ENCODE data around the gene ANXA11.

The ANXA11 gene

DNA sequence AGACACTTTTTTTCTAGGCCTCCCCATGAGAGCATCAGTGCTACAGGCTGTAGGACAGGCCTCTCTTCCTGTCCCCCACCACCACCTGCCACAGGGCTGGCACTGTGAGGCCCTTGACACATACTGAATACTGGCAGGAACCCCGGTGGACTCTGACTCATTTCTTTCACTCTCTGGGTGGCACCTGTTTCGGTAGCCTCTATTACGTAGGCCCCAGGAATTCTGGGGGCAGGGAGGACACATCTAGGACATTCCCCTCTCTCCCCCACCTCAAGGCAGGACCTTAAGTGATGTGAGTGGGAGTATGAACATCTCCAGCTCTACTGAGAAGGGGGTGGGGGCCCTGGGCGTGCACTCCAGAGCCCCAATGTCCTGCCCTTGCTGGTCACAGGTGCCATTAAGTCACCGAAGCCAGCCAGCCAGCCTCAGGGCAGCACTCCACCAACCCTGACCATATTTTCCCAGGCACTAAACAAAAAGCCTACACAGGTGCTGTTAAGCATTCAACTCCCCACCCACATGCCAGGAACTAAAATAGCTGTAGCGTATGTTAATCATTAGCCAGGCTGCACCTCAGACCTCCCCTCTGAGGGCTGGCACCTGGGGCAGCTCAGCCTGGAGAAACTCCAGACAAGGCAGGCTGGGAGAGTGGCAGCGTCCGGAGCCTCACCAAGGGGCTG is 8.9 kb downstream of the ANXA11 start:
- FAIRE-seq (peak; percentile 50), DNase-seq (ENCODE audit: insufficient read length, low spot score) (no peak)
- TF ChIP-seq POLR2AphosphoS5 (IDR thresholded peaks at IDR 0.05; ENCODE audit: low read depth, low read length) (no peak), POLR2A (IDR thresholded peaks at IDR 0.05; ENCODE audit: low read depth, low read length) (no peak), PAX5 (IDR thresholded peaks at IDR 0.05; ENCODE audit: insufficient read depth, low read length, severe bottlenecking) (no peak), SPI1 (IDR thresholded peaks at IDR 0.05; ENCODE audit: low read depth, low read length) (no peak), TAF1 (IDR thresholded peaks at IDR 0.05; ENCODE audit: low read depth, low read length) (no peak), POU2F2 (IDR thresholded peaks at IDR 0.05; ENCODE audit: low read depth, low read length) (no peak)

DNA sequence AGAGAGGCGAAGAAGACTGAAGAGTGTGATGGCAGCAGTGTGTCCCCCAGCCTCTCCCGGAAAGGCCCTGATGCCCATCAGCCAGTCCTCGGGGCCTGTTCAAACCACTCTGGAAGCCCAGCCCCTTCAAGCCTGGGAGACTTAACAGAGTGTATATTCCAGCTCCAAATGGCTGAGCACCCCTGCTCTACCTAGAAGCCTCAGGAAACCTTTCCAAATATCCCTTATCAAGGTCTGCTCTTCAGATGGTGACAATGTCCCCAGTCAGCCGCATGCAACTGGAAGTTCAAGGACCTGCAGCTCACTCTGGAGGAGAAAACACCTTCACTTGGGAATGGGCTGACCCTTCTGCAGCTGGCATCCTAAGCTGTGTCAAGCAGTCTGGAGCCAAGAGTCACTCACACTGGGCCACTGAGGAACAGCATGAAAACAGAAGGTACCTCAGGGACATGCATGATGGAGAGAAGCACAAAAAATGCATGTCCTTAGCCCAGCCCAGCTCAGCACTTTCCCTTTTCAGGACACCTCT is 10.2 kb downstream of the ANXA11 start:
- no peak for DNase-seq (ENCODE audit: insufficient read length, low spot score)
- no peak for TF ChIP-seq SPI1 (IDR thresholded peaks at IDR 0.05; ENCODE audit: low read depth, low read length)
- no peak for TF ChIP-seq PAX5 (IDR thresholded peaks at IDR 0.05; ENCODE audit: insufficient read depth, low read length, severe bottlenecking)
- no peak for TF ChIP-seq TAF1 (IDR thresholded peaks at IDR 0.05; ENCODE audit: low read depth, low read length)
- TF ChIP-seq POLR2AphosphoS5 (IDR thresholded peaks at IDR 0.05; ENCODE audit: low read depth, low read length), result no peak
- TF ChIP-seq POLR2A (IDR thresholded peaks at IDR 0.05; ENCODE audit: low read depth, low read length), result no peak
- no peak for TF ChIP-seq POU2F2 (IDR thresholded peaks at IDR 0.05; ENCODE audit: low read depth, low read length)
- no peak for FAIRE-seq

DNA sequence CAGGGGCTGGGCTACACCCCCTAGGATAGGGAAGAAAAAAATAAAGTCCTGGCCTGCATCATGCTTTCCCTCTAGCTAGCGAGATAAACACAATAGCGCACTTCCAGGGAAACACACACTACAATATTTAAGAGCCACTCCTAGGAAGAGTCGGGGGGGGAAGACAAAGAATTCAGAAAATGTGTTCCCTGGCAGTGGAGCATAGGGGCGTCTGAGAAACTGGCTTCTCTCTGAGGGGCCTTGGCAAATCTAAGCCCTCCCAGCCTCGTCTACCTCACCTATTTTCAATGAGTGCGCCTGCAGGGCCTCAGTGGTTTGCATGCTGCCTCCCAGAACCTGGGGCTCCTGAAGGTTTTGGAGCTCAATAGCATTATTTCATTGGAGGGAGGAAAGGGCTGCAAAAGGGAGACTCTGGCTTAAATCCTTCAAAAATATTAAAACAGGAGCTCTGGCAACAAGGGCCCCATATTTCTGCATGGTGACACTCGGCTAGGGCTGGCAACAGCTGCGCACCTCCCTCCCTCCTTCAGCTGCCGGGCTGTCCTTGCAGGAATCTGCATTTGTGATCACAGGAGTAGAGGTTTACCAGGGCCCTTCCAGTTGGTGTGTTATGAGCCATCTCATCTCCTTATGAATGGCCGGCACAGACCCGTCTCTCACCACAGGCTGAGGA is 10.8 kb downstream of the ANXA11 start:
- DNase-seq (ENCODE audit: insufficient read length, low spot score) (no peak), FAIRE-seq (no peak)
- TF ChIP-seq PAX5 (IDR thresholded peaks at IDR 0.05; ENCODE audit: insufficient read depth, low read length, severe bottlenecking) (no peak), TAF1 (IDR thresholded peaks at IDR 0.05; ENCODE audit: low read depth, low read length) (no peak), POLR2A (IDR thresholded peaks at IDR 0.05; ENCODE audit: low read depth, low read length) (no peak), POU2F2 (IDR thresholded peaks at IDR 0.05; ENCODE audit: low read depth, low read length) (no peak), SPI1 (IDR thresholded peaks at IDR 0.05; ENCODE audit: low read depth, low read length) (no peak), POLR2AphosphoS5 (IDR thresholded peaks at IDR 0.05; ENCODE audit: low read depth, low read length) (no peak)

DNA sequence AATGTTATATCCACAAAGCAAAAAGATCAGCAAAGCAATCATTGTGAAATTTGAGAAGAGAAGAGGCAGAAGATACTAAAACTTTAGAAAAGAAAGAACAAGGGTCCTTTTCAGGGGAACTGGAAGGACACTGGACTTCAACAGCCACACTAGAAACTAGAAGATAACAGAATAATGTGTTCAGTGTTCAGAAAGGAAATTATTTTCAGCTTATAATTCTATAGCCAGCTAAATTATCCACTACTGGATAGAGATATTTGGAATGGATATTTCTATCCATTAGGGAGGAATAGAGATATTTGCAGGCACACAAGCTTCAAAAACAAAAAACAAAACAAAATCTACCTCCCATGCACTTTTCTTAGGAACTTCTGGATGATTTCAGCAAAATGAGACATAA is 12.8 kb downstream of the ANXA11 start:
- TF ChIP-seq POLR2AphosphoS5 (IDR thresholded peaks at IDR 0.05; ENCODE audit: low read depth, low read length), result no peak
- TF ChIP-seq TAF1 (IDR thresholded peaks at IDR 0.05; ENCODE audit: low read depth, low read length), result no peak
- no peak for TF ChIP-seq POLR2A (IDR thresholded peaks at IDR 0.05; ENCODE audit: low read depth, low read length)
- TF ChIP-seq POU2F2 (IDR thresholded peaks at IDR 0.05; ENCODE audit: low read depth, low read length), result no peak
- no peak for TF ChIP-seq PAX5 (IDR thresholded peaks at IDR 0.05; ENCODE audit: insufficient read depth, low read length, severe bottlenecking)
- no peak for TF ChIP-seq SPI1 (IDR thresholded peaks at IDR 0.05; ENCODE audit: low read depth, low read length)
- no peak for DNase-seq (ENCODE audit: insufficient read length, low spot score)
- FAIRE-seq, result no peak

DNA sequence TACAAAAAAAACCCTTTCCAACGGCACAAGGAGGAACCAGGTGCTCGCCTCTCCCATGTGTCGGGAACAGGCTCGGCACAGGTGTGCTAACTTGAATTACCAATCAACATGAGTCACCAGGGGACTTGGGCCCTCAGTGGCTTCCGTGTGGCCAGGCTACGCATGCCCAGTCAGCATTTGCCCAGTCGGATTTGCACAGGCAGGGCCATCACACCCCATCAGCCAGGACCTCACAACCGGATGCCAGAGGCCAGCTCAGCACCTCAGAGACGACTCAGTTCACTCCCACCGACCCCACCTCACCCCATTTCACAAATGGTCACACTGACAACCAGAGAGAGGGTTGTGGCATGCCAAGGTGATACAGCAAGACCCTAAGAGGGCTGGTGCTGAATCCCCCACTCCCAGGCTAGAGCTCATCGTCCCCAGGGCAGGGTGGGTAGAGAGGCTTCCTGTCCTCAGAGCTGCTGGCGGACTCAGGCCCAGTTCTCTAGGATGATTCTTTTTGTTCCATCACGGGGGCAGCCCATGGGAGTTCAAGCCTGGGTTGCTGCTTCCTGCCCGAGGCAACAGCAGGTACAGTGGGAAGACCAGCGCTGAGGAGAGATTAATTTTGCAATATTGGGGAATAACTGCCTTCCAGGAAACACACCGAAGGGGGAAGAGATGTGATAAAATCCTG is 13.6 kb downstream of the ANXA11 start:
- TF ChIP-seq POLR2A (IDR thresholded peaks at IDR 0.05; ENCODE audit: low read depth, low read length) (no peak), POU2F2 (IDR thresholded peaks at IDR 0.05; ENCODE audit: low read depth, low read length) (no peak), POLR2AphosphoS5 (IDR thresholded peaks at IDR 0.05; ENCODE audit: low read depth, low read length) (no peak), TAF1 (IDR thresholded peaks at IDR 0.05; ENCODE audit: low read depth, low read length) (no peak), PAX5 (IDR thresholded peaks at IDR 0.05; ENCODE audit: insufficient read depth, low read length, severe bottlenecking) (no peak), SPI1 (IDR thresholded peaks at IDR 0.05; ENCODE audit: low read depth, low read length) (no peak)
- no peak for DNase-seq (ENCODE audit: insufficient read length, low spot score)
- no peak for FAIRE-seq

DNA sequence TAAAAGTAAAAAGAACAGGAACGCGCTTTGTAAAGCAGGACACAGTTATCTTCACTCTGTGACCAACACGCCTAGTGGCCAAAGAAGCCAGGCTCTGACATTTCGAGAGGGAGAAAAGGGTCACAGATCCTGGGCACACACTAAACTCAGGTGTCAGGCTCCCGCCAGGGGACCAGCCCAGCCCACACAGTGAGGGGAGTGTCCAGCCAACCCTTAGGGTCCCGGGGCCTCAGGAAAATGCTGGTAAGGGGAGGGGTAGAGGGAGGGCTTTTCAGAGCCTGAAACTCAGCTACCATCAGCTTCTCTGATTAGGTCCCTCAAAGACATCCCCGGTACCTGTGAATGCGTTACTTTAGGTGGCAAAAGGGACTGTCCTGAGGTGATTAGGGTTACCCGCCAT is 16.6 kb downstream of the ANXA11 start:
- DNase-seq (ENCODE audit: insufficient read length, low spot score), result no peak
- TF ChIP-seq POLR2AphosphoS5 (IDR thresholded peaks at IDR 0.05; ENCODE audit: low read depth, low read length), result no peak
- no peak for TF ChIP-seq POLR2A (IDR thresholded peaks at IDR 0.05; ENCODE audit: low read depth, low read length)
- no peak for TF ChIP-seq SPI1 (IDR thresholded peaks at IDR 0.05; ENCODE audit: low read depth, low read length)
- no peak for TF ChIP-seq PAX5 (IDR thresholded peaks at IDR 0.05; ENCODE audit: insufficient read depth, low read length, severe bottlenecking)
- TF ChIP-seq POU2F2 (IDR thresholded peaks at IDR 0.05; ENCODE audit: low read depth, low read length), result no peak
- no peak for TF ChIP-seq TAF1 (IDR thresholded peaks at IDR 0.05; ENCODE audit: low read depth, low read length)
- FAIRE-seq, result no peak

DNA sequence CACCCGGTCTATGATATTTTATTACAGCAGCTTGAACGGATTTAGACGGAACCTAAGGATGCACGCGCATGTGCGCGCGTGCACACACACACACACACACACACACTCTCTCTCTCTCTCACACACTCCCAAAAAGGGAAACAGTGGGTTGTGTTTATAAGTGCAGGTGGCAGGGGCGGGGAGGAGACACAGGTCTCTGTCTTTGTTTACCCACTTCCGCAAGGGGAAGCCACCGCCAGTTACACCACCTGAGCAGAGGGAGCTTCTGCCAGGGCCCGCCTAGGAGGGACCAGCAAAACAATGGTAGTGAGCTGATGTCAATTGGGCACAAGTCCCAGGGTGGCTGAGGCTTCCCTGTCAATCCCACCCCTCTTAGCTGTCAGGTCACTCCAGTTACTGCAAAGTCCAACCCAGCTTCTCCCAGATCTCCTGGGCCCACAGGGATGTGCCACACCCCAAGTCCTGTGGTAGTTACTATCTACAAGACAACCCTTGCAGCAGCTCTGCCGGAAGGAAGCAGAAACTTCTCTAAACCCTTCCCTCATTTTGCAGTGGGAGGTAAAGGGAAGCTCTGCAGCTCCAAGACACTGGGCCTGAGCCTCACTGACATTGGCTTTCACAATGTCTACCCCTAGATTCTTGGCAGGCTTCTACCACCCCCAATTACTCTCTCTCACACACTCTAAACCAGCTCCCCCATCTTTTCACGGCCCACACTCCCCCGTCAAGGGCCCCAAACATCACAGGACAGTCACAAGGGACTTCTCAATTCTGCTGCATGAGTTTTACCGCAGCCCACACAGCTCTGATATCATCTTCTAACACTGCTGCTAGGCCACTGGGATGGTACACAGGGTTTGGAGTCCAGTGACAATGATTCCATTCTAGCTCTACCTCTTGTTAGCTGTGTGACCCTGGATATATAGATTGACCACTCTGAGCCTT is 17.6 kb downstream of the ANXA11 start:
- peak; percentile 53 for DNase-seq (ENCODE audit: insufficient read length, low spot score)
- no peak for TF ChIP-seq TAF1 (IDR thresholded peaks at IDR 0.05; ENCODE audit: low read depth, low read length)
- TF ChIP-seq PAX5 (IDR thresholded peaks at IDR 0.05; ENCODE audit: insufficient read depth, low read length, severe bottlenecking), result no peak
- no peak for TF ChIP-seq POLR2A (IDR thresholded peaks at IDR 0.05; ENCODE audit: low read depth, low read length)
- no peak for TF ChIP-seq POLR2AphosphoS5 (IDR thresholded peaks at IDR 0.05; ENCODE audit: low read depth, low read length)
- TF ChIP-seq POU2F2 (IDR thresholded peaks at IDR 0.05; ENCODE audit: low read depth, low read length), result peak; percentile 44
- TF ChIP-seq SPI1 (IDR thresholded peaks at IDR 0.05; ENCODE audit: low read depth, low read length), result peak; percentile 50
- peak; percentile 92 for FAIRE-seq

DNA sequence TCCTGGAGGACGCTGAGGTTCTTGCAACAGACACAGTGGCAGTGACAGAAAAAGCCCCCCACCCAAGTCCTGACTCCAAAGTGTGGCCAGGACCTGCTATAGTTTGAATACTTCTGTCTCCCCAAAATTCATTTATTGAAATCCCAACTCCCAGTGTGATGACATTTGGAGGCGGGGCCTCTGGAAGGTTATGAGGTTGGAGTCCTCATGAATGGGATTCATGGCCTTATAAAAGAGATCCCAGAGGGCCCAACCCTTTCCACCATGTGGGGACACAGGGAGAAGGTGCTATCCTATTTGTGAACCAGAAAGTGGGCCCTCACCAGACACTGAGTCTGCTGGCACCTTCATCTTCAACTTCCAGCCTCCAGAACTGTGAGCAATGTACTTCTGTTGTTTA is 18.3 kb downstream of the ANXA11 start:
- FAIRE-seq (no peak), DNase-seq (ENCODE audit: insufficient read length, low spot score) (no peak)
- no peak for TF ChIP-seq TAF1 (IDR thresholded peaks at IDR 0.05; ENCODE audit: low read depth, low read length)
- TF ChIP-seq POU2F2 (IDR thresholded peaks at IDR 0.05; ENCODE audit: low read depth, low read length), result no peak
- no peak for TF ChIP-seq POLR2AphosphoS5 (IDR thresholded peaks at IDR 0.05; ENCODE audit: low read depth, low read length)
- no peak for TF ChIP-seq SPI1 (IDR thresholded peaks at IDR 0.05; ENCODE audit: low read depth, low read length)

All from GM12891 (cell line).